ENCODE measurements around the gene CTF1. TPM values are rescaled to one million over a fixed set of nuclear protein-coding genes. Genes with fewer than 3 reads are reported as not detected.

Gene CTF1
- total RNA-seq, 1 experiment from 2014 or later: 3.6 TPM

DNA sequence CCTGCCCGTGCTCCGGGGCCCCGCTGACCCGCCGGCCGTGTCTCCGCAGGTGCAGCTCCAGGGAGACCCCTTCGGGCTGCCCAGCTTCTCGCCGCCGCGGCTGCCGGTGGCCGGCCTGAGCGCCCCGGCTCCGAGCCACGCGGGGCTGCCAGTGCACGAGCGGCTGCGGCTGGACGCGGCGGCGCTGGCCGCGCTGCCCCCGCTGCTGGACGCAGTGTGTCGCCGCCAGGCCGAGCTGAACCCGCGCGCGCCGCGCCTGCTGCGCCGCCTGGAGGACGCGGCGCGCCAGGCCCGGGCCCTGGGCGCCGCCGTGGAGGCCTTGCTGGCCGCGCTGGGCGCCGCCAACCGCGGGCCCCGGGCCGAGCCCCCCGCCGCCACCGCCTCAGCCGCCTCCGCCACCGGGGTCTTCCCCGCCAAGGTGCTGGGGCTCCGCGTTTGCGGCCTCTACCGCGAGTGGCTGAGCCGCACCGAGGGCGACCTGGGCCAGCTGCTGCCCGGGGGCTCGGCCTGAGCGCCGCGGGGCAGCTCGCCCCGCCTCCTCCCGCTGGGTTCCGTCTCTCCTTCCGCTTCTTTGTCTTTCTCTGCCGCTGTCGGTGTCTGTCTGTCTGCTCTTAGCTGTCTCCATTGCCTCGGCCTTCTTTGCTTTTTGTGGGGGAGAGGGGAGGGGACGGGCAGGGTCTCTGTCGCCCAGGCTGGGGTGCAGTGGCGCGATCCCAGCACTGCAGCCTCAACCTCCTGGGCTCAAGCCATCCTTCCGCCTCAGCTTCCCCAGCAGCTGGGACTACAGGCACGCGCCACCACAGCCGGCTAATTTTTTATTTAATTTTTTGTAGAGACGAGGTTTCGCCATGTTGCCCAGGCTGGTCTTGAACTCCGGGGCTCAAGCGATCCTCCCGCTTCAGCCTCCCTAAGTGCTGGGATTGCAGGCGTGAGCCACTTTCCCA, 5.9 kb downstream of the CTF1 start:
- intact Hi-C loops (cut with micrococcal nuclease): loop anchor here (1.0 kb wide), 1 partner anchor 58 kb away; no protein-coding TSS in a partner anchor
- peak; percentile 57 for DNase-seq (ENCODE audit: unreplicated experiment)
- BruUV-seq (replicated peaks): no TSS peak
- peaks cover under 1% of the 10 kb centered on the region for H3K4me1 Mint-ChIP-seq (ENCODE audit: insufficient read depth, unreplicated experiment)
- CTCF ChIA-PET: interaction anchor here (0.6 to 5.6 kb wide), 29 partner anchors 8 to 336 kb away, joined by 3 to 88 read pairs (median 5); no protein-coding TSS in a partner anchor
- no peaks in the 10 kb centered on the region for H3K9me3 Mint-ChIP-seq (ENCODE audit: unreplicated experiment)
- H3K27ac Mint-ChIP-seq (ENCODE audit: low read depth, unreplicated experiment): peak overlapping the region; percentile 55
- POLR2A ChIA-PET: interaction anchor here (0.6 to 1.8 kb wide), 18 partner anchors 9 to 205 kb away, joined by 3 to 7 read pairs (median 4); no protein-coding TSS in a partner anchor
- H3K4me3 Mint-ChIP-seq (ENCODE audit: unreplicated experiment): peak overlapping the region; percentile 75
- no peaks in the 10 kb centered on the region for H3K36me3 Mint-ChIP-seq (ENCODE audit: insufficient read depth, unreplicated experiment)
- no peak for TF ChIP-seq CTCF (IDR thresholded peaks at IDR 0.05; ENCODE audit: unreplicated experiment)
- no peaks in the 10 kb centered on the region for H3K27me3 Mint-ChIP-seq (ENCODE audit: insufficient read depth, unreplicated experiment)

DNA sequence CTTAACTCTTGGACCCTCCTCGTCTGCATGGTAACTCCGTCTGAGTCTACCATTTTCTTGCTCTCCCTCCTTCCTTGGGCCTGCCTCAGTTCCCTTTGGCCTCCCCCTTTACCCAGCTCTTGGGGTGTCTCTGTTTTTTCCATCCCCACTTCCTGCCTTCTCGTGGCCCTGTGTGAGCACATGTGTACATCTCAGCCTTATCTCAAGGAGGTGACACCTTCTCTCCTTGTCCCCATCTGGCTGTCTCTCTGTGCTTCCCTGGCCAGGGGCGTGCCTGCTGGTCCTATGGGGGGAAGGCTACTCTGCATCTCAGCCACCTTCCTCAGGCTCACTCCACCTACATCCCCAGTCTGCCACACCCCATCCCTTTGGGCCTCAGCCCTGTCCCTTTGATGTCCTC, 6.6 kb downstream of the CTF1 start:
- no peak for DNase-seq (ENCODE audit: unreplicated experiment)
- Mint-ChIP-seq H3K36me3 (ENCODE audit: insufficient read depth, unreplicated experiment) (no peaks in the 10 kb centered on the region), H3K9me3 (ENCODE audit: unreplicated experiment) (no peaks in the 10 kb centered on the region), H3K27me3 (ENCODE audit: insufficient read depth, unreplicated experiment) (no peaks in the 10 kb centered on the region), H3K4me3 (ENCODE audit: unreplicated experiment) (peak overlapping the region; percentile 75), H3K27ac (ENCODE audit: low read depth, unreplicated experiment) (peak overlapping the region; percentile 55), H3K4me1 (ENCODE audit: insufficient read depth, unreplicated experiment) (no peaks in the 10 kb centered on the region)
- ChIA-PET POLR2A (interaction anchor here (1.1 to 1.7 kb wide), 9 partner anchors 10 to 128 kb away, joined by 3 to 7 read pairs (median 6); no protein-coding TSS in a partner anchor), CTCF (interaction anchor here (0.5 to 5.6 kb wide), 11 partner anchors 8 to 100 kb away, joined by 3 to 88 read pairs (median 15); no protein-coding TSS in a partner anchor)
- TF ChIP-seq CTCF (IDR thresholded peaks at IDR 0.05; ENCODE audit: unreplicated experiment): no peak
- intact Hi-C loops (cut with micrococcal nuclease): no loop called here
- no TSS peak for BruUV-seq (replicated peaks)

- no peak overlapping the region for H3K27ac Mint-ChIP-seq (ENCODE audit: low read depth, unreplicated experiment)
- intact Hi-C loops (cut with micrococcal nuclease): no loop called here
- no peaks in the 10 kb centered on the region for H3K4me1 Mint-ChIP-seq (ENCODE audit: insufficient read depth, unreplicated experiment)
- TF ChIP-seq CTCF (IDR thresholded peaks at IDR 0.05; ENCODE audit: unreplicated experiment): no peak
- no peak for DNase-seq (ENCODE audit: unreplicated experiment)
- H3K27me3 Mint-ChIP-seq (ENCODE audit: insufficient read depth, unreplicated experiment): no peaks in the 10 kb centered on the region
- H3K4me3 Mint-ChIP-seq (ENCODE audit: unreplicated experiment): no peak overlapping the region
- no TSS peak for BruUV-seq (replicated peaks)
- no peaks in the 10 kb centered on the region for H3K9me3 Mint-ChIP-seq (ENCODE audit: unreplicated experiment)
- POLR2A ChIA-PET: no interaction called here
- no peaks in the 10 kb centered on the region for H3K36me3 Mint-ChIP-seq (ENCODE audit: insufficient read depth, unreplicated experiment)
- CTCF ChIA-PET: interaction anchor here (0.5 to 5.6 kb wide), 4 partner anchors 8 to 60 kb away, joined by 4 to 88 read pairs (median 30); no protein-coding TSS in a partner anchor
These were observed 7.2 kb downstream of the CTF1 start for GRCh38 chr16:30903596-30903995.

DNA sequence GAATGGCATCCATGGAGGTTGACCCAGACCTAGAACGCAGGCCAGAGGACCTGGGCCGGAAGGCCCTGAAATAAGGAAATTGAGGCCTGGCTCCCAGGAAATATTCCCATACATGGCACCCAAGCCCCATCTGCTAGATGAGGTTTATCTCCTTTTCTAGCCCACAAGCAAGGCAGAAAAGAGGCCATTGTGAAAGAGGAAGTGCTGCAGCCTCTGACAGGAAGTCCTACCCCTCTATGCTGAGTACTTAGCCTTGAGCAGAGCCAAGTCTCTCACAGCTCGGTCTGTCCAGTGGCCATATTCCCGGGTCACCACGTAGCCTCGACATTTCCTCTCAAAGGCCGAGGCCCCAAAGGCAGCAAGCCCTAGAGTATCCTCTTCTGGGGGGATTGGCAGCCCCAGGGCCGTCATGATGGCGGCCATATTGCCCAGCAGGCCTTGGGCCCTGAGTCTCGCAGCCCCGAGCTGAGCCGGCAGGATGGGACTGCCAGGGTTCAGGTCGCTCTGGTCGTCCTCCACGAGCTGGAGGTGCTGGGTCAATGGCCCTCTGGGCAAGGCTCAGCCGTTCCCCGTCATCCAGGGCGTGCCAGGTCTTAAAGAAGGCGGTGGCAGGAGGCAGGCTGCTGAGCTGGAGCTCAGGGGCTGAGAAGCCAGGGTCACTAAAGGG, 7.8 kb downstream of the CTF1 start:
- no peak for DNase-seq (ENCODE audit: unreplicated experiment)
- ChIA-PET CTCF (interaction anchor here (0.6 to 5.6 kb wide), 2 partner anchors 61 to 97 kb away, joined by 3 to 88 read pairs; no protein-coding TSS in a partner anchor), POLR2A (interaction anchor here (0.6 to 0.7 kb wide), 3 partner anchors 10 to 509 kb away, joined by 3 to 4 read pairs (median 3); no protein-coding TSS in a partner anchor)
- Mint-ChIP-seq H3K4me3 (ENCODE audit: unreplicated experiment) (no peak overlapping the region), H3K9me3 (ENCODE audit: unreplicated experiment) (no peaks in the 10 kb centered on the region), H3K4me1 (ENCODE audit: insufficient read depth, unreplicated experiment) (no peaks in the 10 kb centered on the region), H3K27me3 (ENCODE audit: insufficient read depth, unreplicated experiment) (no peaks in the 10 kb centered on the region), H3K36me3 (ENCODE audit: insufficient read depth, unreplicated experiment) (no peaks in the 10 kb centered on the region), H3K27ac (ENCODE audit: low read depth, unreplicated experiment) (no peak overlapping the region)
- no peak for TF ChIP-seq CTCF (IDR thresholded peaks at IDR 0.05; ENCODE audit: unreplicated experiment)
- no TSS peak for BruUV-seq (replicated peaks)
- intact Hi-C loops (cut with micrococcal nuclease): no loop called here
